ENCODE measurements around the gene THAP4. TPM values are rescaled to one million over a fixed set of nuclear protein-coding genes. Genes with fewer than 3 reads are reported as not detected.

Gene THAP4
- total and polyA plus RNA-seq, 2 of the 13 experiments (the other 11 are each of a cell fraction or from before 2014, with no cell fraction given): 59.7 to 75.7 TPM

DNA sequence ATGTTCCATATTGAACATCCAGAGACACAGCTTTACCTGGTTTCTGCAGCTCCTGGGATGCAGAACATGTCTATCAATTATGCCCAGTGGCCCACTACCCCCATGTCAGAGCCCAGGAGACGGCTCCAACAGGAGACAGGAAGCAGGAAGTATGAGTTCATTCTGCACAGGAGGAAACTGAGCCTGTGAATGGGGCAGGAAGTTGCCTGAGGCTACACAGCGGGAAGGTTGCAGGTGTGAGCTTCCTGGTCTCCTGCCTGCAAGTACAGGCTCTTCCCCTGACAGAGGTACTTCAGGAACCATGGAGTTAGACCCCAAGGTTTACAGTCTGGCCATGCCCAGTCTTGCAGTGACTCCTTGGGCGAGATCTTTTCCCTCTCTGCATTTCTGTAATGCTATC is 81.2 kb downstream of the THAP4 start:
- POLR2A ChIA-PET: no interaction called here
- TF ChIP-seq SALL1 (CRISPR knock-in tag; IDR thresholded peaks at IDR 0.05) (no peak), ELF1 (CRISPR knock-in tag; IDR thresholded peaks at IDR 0.05) (peak; percentile 42), ZBTB38 (CRISPR knock-in tag; IDR thresholded peaks at IDR 0.05) (peak; percentile 38; the same call in 1 of the 2 replicates), ELF3 (CRISPR knock-in tag; IDR thresholded peaks at IDR 0.05) (peak; percentile 71; the same call in 1 of the 2 replicates), ZSCAN9 (CRISPR knock-in tag; IDR thresholded peaks at IDR 0.05; ENCODE audit: borderline replicate concordance) (no peak), KAT8 (CRISPR knock-in tag; IDR thresholded peaks at IDR 0.05) (peak; percentile 68), FOXA1 (IDR thresholded peaks at IDR 0.05) (no peak), FOXA1 (CRISPR knock-in tag; IDR thresholded peaks at IDR 0.05) (no peak), SAP130 (CRISPR knock-in tag; IDR thresholded peaks at IDR 0.05; ENCODE audit: low read depth) (peak; percentile 32; the same call in 1 of the 2 replicates), ETV5 (CRISPR knock-in tag; IDR thresholded peaks at IDR 0.05; ENCODE audit: borderline replicate concordance) (peak; percentile 29; the same call in 1 of the 2 replicates), GABPA (IDR thresholded peaks at IDR 0.05; ENCODE audit: low read depth, low read length) (no peak), GABPA (CRISPR knock-in tag; IDR thresholded peaks at IDR 0.05; ENCODE audit: low read depth) (peak; percentile 87), RXRB (CRISPR knock-in tag; IDR thresholded peaks at IDR 0.05; ENCODE audit: borderline replicate concordance) (no peak)
- TF ChIP-seq, protein P1, sequence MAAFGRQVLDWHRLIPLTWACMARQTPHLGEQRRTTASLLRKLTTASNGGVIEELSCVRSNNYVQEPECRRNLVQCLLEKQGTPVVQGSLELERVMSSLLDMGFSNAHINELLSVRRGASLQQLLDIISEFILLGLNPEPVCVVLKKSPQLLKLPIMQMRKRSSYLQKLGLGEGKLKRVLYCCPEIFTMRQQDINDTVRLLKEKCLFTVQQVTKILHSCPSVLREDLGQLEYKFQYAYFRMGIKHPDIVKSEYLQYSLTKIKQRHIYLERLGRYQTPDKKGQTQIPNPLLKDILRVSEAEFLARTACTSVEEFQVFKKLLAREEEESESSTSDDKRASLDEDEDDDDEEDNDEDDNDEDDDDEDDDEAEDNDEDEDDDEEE (CRISPR knock-in tag; IDR thresholded peaks at IDR 0.05): 0 out of 2 replicates have a peak, but pooled peaks have one; percentile 51
- TF ChIP-seq, protein P2, sequence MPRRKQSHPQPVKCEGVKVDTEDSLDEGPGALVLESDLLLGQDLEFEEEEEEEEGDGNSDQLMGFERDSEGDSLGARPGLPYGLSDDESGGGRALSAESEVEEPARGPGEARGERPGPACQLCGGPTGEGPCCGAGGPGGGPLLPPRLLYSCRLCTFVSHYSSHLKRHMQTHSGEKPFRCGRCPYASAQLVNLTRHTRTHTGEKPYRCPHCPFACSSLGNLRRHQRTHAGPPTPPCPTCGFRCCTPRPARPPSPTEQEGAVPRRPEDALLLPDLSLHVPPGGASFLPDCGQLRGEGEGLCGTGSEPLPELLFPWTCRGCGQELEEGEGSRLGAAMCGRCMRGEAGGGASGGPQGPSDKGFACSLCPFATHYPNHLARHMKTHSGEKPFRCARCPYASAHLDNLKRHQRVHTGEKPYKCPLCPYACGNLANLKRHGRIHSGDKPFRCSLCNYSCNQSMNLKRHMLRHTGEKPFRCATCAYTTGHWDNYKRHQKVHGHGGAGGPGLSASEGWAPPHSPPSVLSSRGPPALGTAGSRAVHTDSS (CRISPR knock-in tag; conservative IDR thresholded peaks at IDR 0.05): no peak

More for the DNA sequence above, 81.2 kb downstream of the THAP4 start:
- peak overlapping the region; percentile 42 for H2AFZ ChIP-seq (ENCODE audit: low read length)
- H3K4me1 ChIP-seq (ENCODE audit: insufficient read depth, low read length): peaks cover 80% of the 10 kb centered on the region
- H3K9ac ChIP-seq (ENCODE audit: insufficient read depth, low read depth, low read length): no peak overlapping the region
- CTCF ChIA-PET (ENCODE audit: low intra/inter-chr PET ratio, low total read pairs): no interaction called here
- no peaks in the 10 kb centered on the region for H3K9me3 ChIP-seq (ENCODE audit: low read length)
- intact Hi-C loops (cut with micrococcal nuclease; ENCODE audit: unreplicated experiment) (no loop called here), in situ Hi-C loops (cut with HindIII; ENCODE audit: extremely low pct_ligation_motif_present, low pct_unique_long_range_greater_than_20kb) (no loop called here)
- 62% methylated on average over 3 of the region's 3 CpGs for WGBS (ENCODE audit: low lambda C conversion rate)
- ATAC-seq: no peak
- DNase-seq (ENCODE audit: low spot score): no peak
- BruUV-seq (replicated peaks): no TSS peak
- H3K79me2 ChIP-seq (ENCODE audit: insufficient read depth, low read length): peaks cover 10% of the 10 kb centered on the region
- H4K20me1 ChIP-seq (ENCODE audit: insufficient read depth, low read length): 0 out of 2 replicates have a peak, but pooled peaks cover 1% of the 10 kb centered on the region
- H3K4me3 ChIP-seq (replicated peaks in 1 of 3; ENCODE audit: insufficient read depth in 1 of 3, low read depth in 2 of 3, low read length in 3 of 3): no peak overlapping the region
- no peaks in the 10 kb centered on the region for H3K36me3 ChIP-seq (replicated peaks in 1 of 2; ENCODE audit: control insufficient read depth in 1 of 2, insufficient read depth in 2 of 2, low read length in 2 of 2)
- FAIRE-seq: no peak
- no peak overlapping the region for H3K27ac ChIP-seq (ENCODE audit: extremely low read length, insufficient read depth, low read length)
- peak overlapping the region; percentile 1; the same call in 1 of the 2 replicates for H3K4me2 ChIP-seq (ENCODE audit: low read depth, low read length)
- no peaks in the 10 kb centered on the region; a peak in 1 of 5 replicates for H3K27me3 ChIP-seq (ENCODE audit: control insufficient read depth in 1 of 2, insufficient read depth in 2 of 2, low read length in 2 of 2)
